CD4-positive, alpha-beta memory T cell (primary cell): ENCODE results near the gene LINGO4. TPM values are rescaled to one million over a fixed set of nuclear protein-coding genes. Genes with fewer than 3 reads are reported as not detected.
A peak's percentile ranks its signal among the peaks of the same experiment; 100 is the strongest.

Experiments used
- CTCF ChIA-PET: fragments of 350-600 bp; sonication (Branson Sonifier 250); formaldehyde crosslinking; loops from one replicate; lab custom pipeline; 2021; ENCODE audit warnings: inconsistent platforms; ENCODE audit not compliant: partially characterized antibody; lab: Charles Lee
- POLR2A ChIA-PET: fragments of 350-600 bp; sonication (Branson Sonifier 250); formaldehyde crosslinking; loops from one replicate; lab custom pipeline; 2021; ENCODE audit not compliant: partially characterized antibody; lab: Charles Lee
- DNase-seq, 5 donors: peaks; one replicate each; pipeline versions ENCODE4 v3.0.0 to v3.0.0-alpha.2; 2020 to 2022; ENCODE audit warnings: mixed read lengths in 1 of 5
- H3K27ac ChIP-seq: one replicate; pipeline ENCODE4 v1.7.0; 2013; ENCODE audit warnings: low read depth, low read length
- H3K27me3 ChIP-seq: 2 replicates; pipeline ENCODE4 v1.7.0; 2013; ENCODE audit warnings: mild to moderate bottlenecking, low read length, moderate library complexity; ENCODE audit not compliant: insufficient read depth
- H3K36me3 ChIP-seq: 2 replicates; pipeline ENCODE4 v1.7.0; 2013; ENCODE audit warnings: mild to moderate bottlenecking, low read length, moderate library complexity; ENCODE audit not compliant: insufficient read depth
- H3K4me1 ChIP-seq: 2 replicates; pipeline ENCODE4 v1.7.0; 2013; ENCODE audit warnings: mild to moderate bottlenecking, low read length, moderate library complexity; ENCODE audit not compliant: insufficient read depth
- H3K4me3 ChIP-seq, 2 donors: one replicate each; pipeline ENCODE4 v1.7.0; 2013; ENCODE audit warnings: low read length in 2 of 2, mild to moderate bottlenecking in 1 of 2
- H3K9me3 ChIP-seq, 2 donors: one replicate each; pipeline ENCODE4 v1.7.0; 2013; ENCODE audit warnings: low read length in 2 of 2, control low read depth in 1 of 2; ENCODE audit not compliant: control insufficient read depth in 1 of 2
- H3K27ac Mint-ChIP-seq, 7 donors: one replicate each; pipeline ENCODE4 v1.8.0; 2020 to 2021; ENCODE audit warnings: mixed read lengths in 7 of 7, mild to moderate bottlenecking in 6 of 7, inconsistent platforms in 3 of 7, moderate library complexity in 3 of 7
- H3K27me3 Mint-ChIP-seq, 2 donors: one replicate each; pipeline ENCODE4 v1.8.0; 2020 to 2021; ENCODE audit warnings: mixed read lengths in 2 of 2
- H3K36me3 Mint-ChIP-seq, 2 donors: one replicate each; pipeline ENCODE4 v1.8.0; 2020 to 2021; ENCODE audit warnings: mixed read lengths in 2 of 2, inconsistent platforms in 1 of 2, mild to moderate bottlenecking in 1 of 2
- H3K4me1 Mint-ChIP-seq, 4 donors: one replicate each; pipeline ENCODE4 v1.8.0; 2020 to 2021; ENCODE audit warnings: mixed read lengths in 4 of 4, mild to moderate bottlenecking in 1 of 4
- H3K4me3 Mint-ChIP-seq, 8 donors: one replicate each; pipeline ENCODE4 v1.8.0; 2020 to 2021; ENCODE audit warnings: mixed read lengths in 8 of 8, mild to moderate bottlenecking in 7 of 8, moderate library complexity in 6 of 8, inconsistent platforms in 3 of 8
- H3K9me3 Mint-ChIP-seq, 8 donors: one replicate each; pipeline ENCODE4 v1.8.0; 2020 to 2021; ENCODE audit warnings: mixed read lengths in 8 of 8, mild to moderate bottlenecking in 5 of 8, inconsistent platforms in 3 of 8, moderate library complexity in 1 of 8
- intact Hi-C: fragments of 100-400 bp; cut with micrococcal nuclease; formaldehyde crosslinking; loops from one replicate; pipeline ENCODE4 v1.15.1; 2023
- polyA plus RNA-seq, 2 donors: library from polyadenylated mRNA; unstranded; fragments of 300-500 nt; fragmentation: Illumina TruSeq; gene quantifications; one replicate each; pipeline ENCODE4 v1.2.3, GENCODE V29; 2021
- total RNA-seq, 2 experiments: library from RNA; stranded (reverse); gene quantifications; one replicate each; pipeline ENCODE4 v1.2.3, GENCODE V29; 2021

LINGO4 gene
- total and polyA plus RNA-seq, 4 experiments from 2014 or later, result 0.20 to 0.52 (median 0.36) TPM; not detected in 1

DNA sequence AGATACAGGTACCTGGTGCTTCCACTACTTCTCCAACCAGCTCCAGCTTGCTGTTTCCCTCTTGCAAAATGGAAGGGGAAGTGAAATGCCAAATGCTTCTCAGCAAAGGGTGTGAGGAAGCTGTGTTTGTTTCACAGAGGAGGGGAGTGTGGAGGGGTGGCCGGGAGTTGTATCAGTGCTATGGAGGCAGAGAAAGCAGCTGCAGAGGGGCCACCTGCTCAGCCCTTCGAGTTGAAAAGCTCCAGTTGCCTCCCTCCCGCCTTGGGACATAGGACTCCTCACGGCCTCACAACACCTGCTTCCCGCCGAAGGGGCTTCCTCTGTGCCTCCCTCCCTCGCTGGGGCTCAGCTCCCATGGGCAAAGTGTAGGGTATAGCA is 12.1 kb upstream of the LINGO4 start:
- ChIA-PET POLR2A (interaction anchor here (0.6 to 14.6 kb wide), 5 partner anchors 12 to 191 kb away, joined by 3 to 233 read pairs (median 19); partner anchors contain the start of genes C2CD4D, MRPL9, RORC and TDRKH), CTCF (interaction anchor here (0.9 to 4.8 kb wide), 7 partner anchors 9 to 54 kb away, joined by 3 to 37 read pairs (median 4); partner anchors contain the start of gene MRPL9)
- intact Hi-C loops, result no loop called here
- Mint-ChIP-seq H3K4me1 (peaks cover 72 to 100% (median 88%) of the 10 kb centered on the region in 4 donors), H3K9me3 (no peaks in the 10 kb centered on the region), H3K4me3 (peak overlapping the region in 7 of 8 donors; percentile 30 to 75 (median 50)), H3K27me3 (no peaks in the 10 kb centered on the region), H3K27ac (peak overlapping the region; percentile 49 to 95 (median 88)), H3K36me3 (peaks cover 14 to 20% of the 10 kb centered on the region in 2 donors)
- Histone ChIP-seq H3K27ac (peak overlapping the region; percentile 43), H3K4me3 (no peak overlapping the region), H3K9me3 (no peaks in the 10 kb centered on the region), H3K4me1 (peaks cover 98% of the 10 kb centered on the region), H3K36me3 (no peaks in the 10 kb centered on the region), H3K27me3 (no peaks in the 10 kb centered on the region)
- DNase-seq, result no peak

DNA sequence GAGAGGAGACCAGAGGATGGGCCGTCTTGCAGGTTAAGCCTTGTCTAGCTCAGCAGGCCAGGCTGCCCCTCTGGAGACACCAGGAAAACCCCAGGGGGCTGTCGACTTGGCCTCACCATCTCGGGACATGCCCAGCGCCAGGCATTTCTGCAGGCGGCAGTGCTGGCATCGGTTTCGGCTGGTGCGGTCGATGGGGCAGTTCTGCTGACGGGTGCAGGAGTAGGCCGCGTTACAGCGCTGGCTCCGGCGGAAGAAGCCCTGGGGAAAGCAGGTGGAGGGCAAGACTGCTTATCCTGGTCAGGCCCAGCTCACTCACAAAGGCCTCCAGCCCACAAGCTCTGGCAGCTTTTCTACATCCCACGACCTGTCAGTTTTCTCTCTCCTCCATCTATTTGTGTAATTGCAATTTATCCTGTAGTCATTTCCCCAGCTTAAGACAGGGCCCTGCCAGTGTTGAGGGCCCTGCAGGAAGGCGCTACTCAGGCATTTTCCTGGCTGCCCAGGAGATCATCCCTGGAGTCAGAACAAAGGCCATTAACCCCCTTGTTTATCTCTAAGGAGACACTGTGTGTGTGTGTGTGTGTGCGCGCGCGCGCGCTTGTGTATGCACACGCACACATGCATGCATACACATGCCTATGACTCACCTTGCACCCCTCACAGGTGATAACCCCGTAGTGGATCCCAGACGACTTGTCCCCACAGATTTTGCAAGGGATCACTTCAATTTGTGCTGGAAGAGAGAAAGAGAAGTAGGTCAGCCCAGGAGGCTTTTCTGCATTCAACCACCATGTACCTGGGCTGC is 11.5 kb upstream of the LINGO4 start:
- H3K27ac Mint-ChIP-seq, result peak overlapping the region; percentile 88 to 95 (median 92)
- H3K27me3 Mint-ChIP-seq, result no peaks in the 10 kb centered on the region
- Histone ChIP-seq H3K36me3 (no peaks in the 10 kb centered on the region), H3K4me1 (peaks cover 99% of the 10 kb centered on the region), H3K27me3 (no peaks in the 10 kb centered on the region), H3K27ac (peak overlapping the region; percentile 49), H3K4me3 (peak overlapping the region in 1 of 2 donors; percentile 38), H3K9me3 (no peaks in the 10 kb centered on the region)
- no peaks in the 10 kb centered on the region for H3K9me3 Mint-ChIP-seq
- peaks cover 14 to 20% of the 10 kb centered on the region in 2 donors for H3K36me3 Mint-ChIP-seq
- DNase-seq, result no peak
- ChIA-PET CTCF (interaction anchor here (0.9 to 4.8 kb wide), 8 partner anchors 9 to 185 kb away, joined by 3 to 37 read pairs (median 4); partner anchors contain the start of genes MRPL9 and TDRKH), POLR2A (interaction anchor here (0.6 to 14.6 kb wide), 7 partner anchors 13 to 191 kb away, joined by 3 to 233 read pairs (median 19); partner anchors contain the start of genes C2CD4D, MRPL9, RORC and TDRKH)
- intact Hi-C loops, result no loop called here
- peaks cover 70 to 99% (median 86%) of the 10 kb centered on the region in 4 donors for H3K4me1 Mint-ChIP-seq
- peak overlapping the region; percentile 7 to 85 (median 76) for H3K4me3 Mint-ChIP-seq

DNA sequence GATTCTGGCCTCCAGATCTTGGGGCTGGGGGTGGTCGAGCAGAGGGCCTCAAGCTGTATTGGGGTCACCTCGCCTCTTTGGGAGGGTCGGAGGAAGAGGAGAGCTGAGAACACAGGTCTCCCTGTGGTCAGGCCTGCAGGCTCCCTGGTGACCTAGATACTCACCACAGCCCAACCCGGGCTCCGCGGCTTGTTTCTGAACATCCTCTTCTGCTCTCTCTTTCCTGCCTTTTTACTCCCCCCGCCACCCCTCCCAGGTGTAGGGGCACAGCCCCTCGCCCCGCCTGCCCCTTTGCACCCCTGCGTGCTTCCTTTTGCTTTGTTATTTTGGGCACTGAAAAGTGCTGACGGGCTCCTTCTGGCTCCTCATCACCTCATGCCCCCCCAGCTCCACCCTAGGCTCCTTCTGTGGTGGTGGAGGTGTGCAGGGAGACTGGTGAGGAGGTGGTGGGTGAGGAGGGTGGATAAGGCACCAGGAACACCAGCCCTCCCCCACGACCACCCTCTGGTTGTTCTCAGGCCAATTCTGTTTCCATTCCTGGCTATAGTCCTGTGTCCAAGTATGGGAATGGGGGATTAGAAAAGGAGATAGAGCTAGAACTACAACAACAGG is 10.6 kb upstream of the LINGO4 start:
- Histone ChIP-seq H3K27me3 (no peaks in the 10 kb centered on the region), H3K36me3 (no peaks in the 10 kb centered on the region), H3K4me3 (peak overlapping the region; percentile 25 to 38), H3K9me3 (no peaks in the 10 kb centered on the region), H3K4me1 (peaks cover 92% of the 10 kb centered on the region), H3K27ac (peak overlapping the region; percentile 49)
- POLR2A ChIA-PET, result interaction anchor here (1.0 to 14.6 kb wide), 7 partner anchors 14 to 89 kb away, joined by 3 to 233 read pairs (median 19); partner anchors contain the start of genes C2CD4D, MRPL9, RORC and TDRKH
- Mint-ChIP-seq H3K36me3 (peaks cover 14 to 20% of the 10 kb centered on the region in 2 donors), H3K4me1 (peaks cover 64 to 96% (median 80%) of the 10 kb centered on the region in 4 donors), H3K4me3 (peak overlapping the region; percentile 75 to 85 (median 79)), H3K27me3 (no peaks in the 10 kb centered on the region), H3K27ac (peak overlapping the region; percentile 84 to 95 (median 92)), H3K9me3 (no peaks in the 10 kb centered on the region)
- CTCF ChIA-PET, result interaction anchor here (0.7 to 4.8 kb wide), 6 partner anchors 10 to 186 kb away, joined by 3 to 37 read pairs (median 6); partner anchors contain the start of gene TDRKH
- intact Hi-C loops, result no loop called here
- DNase-seq, result peak; percentile 72 to 81 (median 78)

DNA sequence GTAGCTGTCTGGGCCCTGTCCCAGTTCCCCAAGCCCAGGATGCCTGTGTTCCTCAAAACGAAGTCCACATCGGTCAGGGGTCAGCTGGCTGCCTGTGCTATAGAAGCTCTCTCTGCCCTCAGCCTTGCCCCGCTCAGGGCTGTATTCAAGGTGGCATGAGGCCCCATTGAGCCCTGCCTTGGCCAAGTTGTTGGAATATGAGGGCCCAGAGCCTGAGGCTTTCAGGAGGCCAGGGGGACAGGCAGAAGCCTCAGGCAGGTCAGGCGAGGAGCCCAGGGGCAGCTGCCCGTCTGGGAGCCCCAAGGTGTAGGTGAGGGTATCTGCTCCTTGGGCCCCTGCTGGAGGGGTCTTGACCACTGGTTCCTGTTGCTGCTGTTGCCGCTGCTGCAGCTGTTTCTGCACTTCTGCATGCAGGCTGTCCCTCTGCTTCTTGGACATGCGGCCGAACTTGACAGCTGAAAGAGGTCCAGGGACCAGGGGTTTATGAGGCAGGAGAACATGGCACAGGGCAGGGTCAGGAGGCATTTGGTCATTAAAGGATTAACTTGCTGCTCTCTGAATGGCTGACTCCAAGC is 9.8 kb upstream of the LINGO4 start:
- Mint-ChIP-seq H3K4me3 (peak overlapping the region in 7 of 8 donors; percentile 64 to 85 (median 77)), H3K4me1 (peaks cover 58 to 88% (median 74%) of the 10 kb centered on the region in 4 donors), H3K27me3 (no peaks in the 10 kb centered on the region), H3K27ac (peak overlapping the region; percentile 75 to 95 (median 92)), H3K9me3 (no peaks in the 10 kb centered on the region), H3K36me3 (peaks cover 14 to 15% of the 10 kb centered on the region in 2 donors)
- POLR2A ChIA-PET, result interaction anchor here (0.6 to 14.6 kb wide), 8 partner anchors 13 to 397 kb away, joined by 3 to 233 read pairs (median 18); partner anchors contain the start of genes C2CD4D, MRPL9, RORC and TDRKH
- DNase-seq, result no peak
- no peak overlapping the region for H3K4me3 ChIP-seq
- intact Hi-C loops, result no loop called here
- H3K36me3 ChIP-seq, result no peaks in the 10 kb centered on the region
- no peaks in the 10 kb centered on the region for H3K27me3 ChIP-seq
- CTCF ChIA-PET, result interaction anchor here (0.7 to 4.8 kb wide), 4 partner anchors 11 to 20 kb away, joined by 3 to 37 read pairs (median 15); no protein-coding TSS in a partner anchor
- H3K4me1 ChIP-seq, result peaks cover 84% of the 10 kb centered on the region
- H3K27ac ChIP-seq, result peak overlapping the region; percentile 49
- no peaks in the 10 kb centered on the region for H3K9me3 ChIP-seq

DNA sequence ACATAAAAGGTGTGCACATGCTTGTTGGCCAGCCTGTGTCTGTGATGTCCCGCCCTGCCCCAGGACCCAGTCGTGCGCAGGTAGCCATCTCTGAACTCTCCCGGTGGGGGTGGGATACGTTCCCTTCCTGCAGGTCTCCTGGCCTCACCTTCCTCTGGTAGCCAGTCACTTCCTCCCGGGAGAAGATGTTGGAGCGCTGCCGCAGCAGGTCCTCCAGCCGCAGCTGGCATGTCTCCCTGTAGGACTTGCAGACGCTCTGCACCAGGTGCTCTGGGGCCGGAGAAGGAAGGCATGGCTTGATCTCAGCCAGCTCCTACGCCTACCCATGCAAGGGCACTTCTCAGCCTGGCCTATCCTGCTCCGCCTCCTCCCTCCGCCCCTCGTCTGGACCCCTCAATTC is 9.2 kb upstream of the LINGO4 start:
- H3K9me3 Mint-ChIP-seq, result no peaks in the 10 kb centered on the region
- H3K4me1 Mint-ChIP-seq, result peaks cover 55 to 82% (median 68%) of the 10 kb centered on the region in 4 donors
- Histone ChIP-seq H3K4me1 (peaks cover 78% of the 10 kb centered on the region), H3K36me3 (no peaks in the 10 kb centered on the region), H3K4me3 (no peak overlapping the region), H3K27me3 (no peaks in the 10 kb centered on the region), H3K27ac (peak overlapping the region; percentile 49), H3K9me3 (no peaks in the 10 kb centered on the region)
- H3K4me3 Mint-ChIP-seq, result peak overlapping the region in 3 of 8 donors; percentile 33 to 46 (median 40)
- H3K27me3 Mint-ChIP-seq, result no peaks in the 10 kb centered on the region
- CTCF ChIA-PET, result interaction anchor here (2.8 to 4.8 kb wide), 2 partner anchors 15 to 20 kb away, joined by 26 to 37 read pairs; no protein-coding TSS in a partner anchor
- no peak for DNase-seq
- intact Hi-C loops, result no loop called here
- POLR2A ChIA-PET, result interaction anchor here (3.0 to 14.6 kb wide), 4 partner anchors 12 to 51 kb away, joined by 18 to 233 read pairs (median 27); partner anchors contain the start of genes MRPL9, RORC and TDRKH
- peaks cover 15 to 16% of the 10 kb centered on the region in 2 donors for H3K36me3 Mint-ChIP-seq
- H3K27ac Mint-ChIP-seq, result peak overlapping the region in 6 of 7 donors; percentile 35 to 95 (median 82)

DNA sequence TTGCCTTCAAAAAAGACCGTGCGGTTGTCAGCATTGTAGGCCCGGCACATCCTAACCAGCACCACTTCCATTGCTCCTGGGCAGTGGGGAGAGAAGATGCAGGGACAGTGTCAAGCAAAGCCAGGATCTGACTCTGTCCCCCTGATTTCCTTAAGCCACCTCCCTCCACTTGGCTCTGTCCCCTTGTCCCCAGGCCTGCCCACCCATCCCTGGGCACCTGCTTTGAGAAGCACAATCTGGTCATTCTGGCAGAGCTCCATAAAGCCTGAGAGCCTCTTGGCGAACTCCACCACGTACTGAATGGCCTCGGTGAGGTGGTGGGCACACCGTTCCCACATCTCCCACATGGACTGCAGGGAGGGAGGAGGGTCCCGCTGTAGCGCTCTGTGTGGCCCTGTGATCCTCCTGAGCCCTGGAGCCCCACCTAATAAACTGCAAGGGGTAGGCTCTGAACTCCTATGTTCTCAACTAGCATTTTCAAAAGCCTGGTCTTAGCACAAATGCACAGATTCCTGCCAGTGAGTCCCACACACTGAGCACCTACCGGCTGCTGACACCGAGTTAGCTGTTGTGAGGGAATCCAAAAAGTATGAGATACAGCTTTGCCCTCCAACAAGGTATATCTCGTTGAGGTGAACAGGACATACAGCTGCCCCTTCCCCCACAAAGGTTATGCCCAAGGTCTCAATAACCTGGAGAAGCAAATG is 8.2 kb upstream of the LINGO4 start:
- H3K9me3 ChIP-seq, result no peaks in the 10 kb centered on the region
- no peak overlapping the region for H3K27ac ChIP-seq
- DNase-seq, result no peak
- no peak overlapping the region for H3K4me3 ChIP-seq
- CTCF ChIA-PET, result interaction anchor here (1.1 to 2.5 kb wide), 3 partner anchors 8 to 220 kb away, joined by 3 to 10 read pairs (median 4); partner anchors contain the start of gene TDRKH
- POLR2A ChIA-PET, result interaction anchor here (0.6 to 14.6 kb wide), 6 partner anchors 11 to 443 kb away, joined by 3 to 233 read pairs (median 10); partner anchors contain the start of genes MRPL9, RORC and TDRKH
- no peaks in the 10 kb centered on the region for H3K36me3 ChIP-seq
- intact Hi-C loops, result no loop called here
- peaks cover 68% of the 10 kb centered on the region for H3K4me1 ChIP-seq
- Mint-ChIP-seq H3K9me3 (no peaks in the 10 kb centered on the region), H3K27ac (peak overlapping the region in 6 of 7 donors; percentile 51 to 95 (median 78)), H3K4me1 (peaks cover 51 to 76% (median 61%) of the 10 kb centered on the region in 4 donors), H3K4me3 (peak overlapping the region in 2 of 8 donors; percentile 59 to 65), H3K27me3 (no peaks in the 10 kb centered on the region), H3K36me3 (peaks cover 13 to 19% of the 10 kb centered on the region in 2 donors)
- no peaks in the 10 kb centered on the region for H3K27me3 ChIP-seq
